ENCODE measurements around the gene SERPINE2. TPM values are rescaled to one million over a fixed set of nuclear protein-coding genes. Genes with fewer than 3 reads are reported as not detected.

Gene SERPINE2
- total RNA-seq, 1 experiment from 2014 or later, result 93.3 TPM

- H3K4me2 ChIP-seq (ENCODE audit: low read length), result peak overlapping the region; percentile 62
- no peaks in the 10 kb centered on the region for H3K79me2 ChIP-seq (ENCODE audit: insufficient read depth, low read length)
- no peaks in the 10 kb centered on the region for H4K20me1 ChIP-seq (ENCODE audit: insufficient read depth)
- H3K9ac ChIP-seq (ENCODE audit: low read length), result peak overlapping the region; percentile 22; the same call in 1 of the 2 replicates
- peak overlapping the region; percentile 88 for H2AFZ ChIP-seq (ENCODE audit: low read depth, low read length, poor library complexity, severe bottlenecking)
- ChIA-PET RAD21 (ENCODE audit: low non-redundant PET in 1 of 2, low total read pairs in 2 of 2, uncharacterized antibody in 2 of 2, unreplicated experiment in 2 of 2) (no interaction called here), CTCF (interaction anchor here (0.9 to 1.2 kb wide), 2 partner anchors 91 to 115 kb away, joined by 3 read pairs; no protein-coding TSS in a partner anchor), POLR2A (no interaction called here)
- peaks cover 21 to 34% of the 10 kb centered on the region in 2 experiments for H3K4me1 ChIP-seq (ENCODE audit: control insufficient read depth in 1 of 2, insufficient read depth in 2 of 2, low read length in 2 of 2)
- no TSS peak for BruUV-seq (replicated peaks)
- no peaks in the 10 kb centered on the region for H3K9me3 ChIP-seq (ENCODE audit: control insufficient read depth in 1 of 2, insufficient read depth in 1 of 2, low read depth in 1 of 2, low read length in 2 of 2)
- no peaks in the 10 kb centered on the region for H3K9me2 ChIP-seq (ENCODE audit: insufficient read depth)
- H3K27me3 ChIP-seq (ENCODE audit: insufficient read depth, low read length), result no peaks in the 10 kb centered on the region
- DNase-seq (ENCODE audit: low read depth, low spot score) (peak; percentile 56), ATAC-seq (peak; percentile 68)
- peak overlapping the region in 1 of 2 experiments; percentile 10; a peak in 2 of 4 replicates for H3K4me3 ChIP-seq (replicated peaks in 1 of 2; ENCODE audit: low read depth in 1 of 2, low read length in 2 of 2)
- intact Hi-C loops (cut with micrococcal nuclease), result loop anchor here (2.0 to 5.0 kb wide), 2 partner anchors 46 to 62 kb away; partner anchors contain the start of gene SERPINE2
- peak overlapping the region; percentile 62; the same call in 1 of the 2 replicates for H3K27ac ChIP-seq (ENCODE audit: low read depth, low read length)
- H3K36me3 ChIP-seq (ENCODE audit: control insufficient read depth in 1 of 2, insufficient read depth in 2 of 2, low read length in 2 of 2), result no peaks in the 10 kb centered on the region
- TF ChIP-seq CBX3 (IDR thresholded peaks at IDR 0.05; ENCODE audit: low read depth) (peak; percentile 59; the same call in 1 of the 2 replicates), SRF (IDR thresholded peaks at IDR 0.05; ENCODE audit: low read depth) (no peak), FOSL1 (IDR thresholded peaks at IDR 0.05; ENCODE audit: low read depth) (peak; percentile 81), MAX (IDR thresholded peaks at IDR 0.05) (0 out of 2 replicates have a peak, but pooled peaks have one; percentile 15), ZBTB33 (IDR thresholded peaks at IDR 0.05; ENCODE audit: extremely low read depth, insufficient replicate concordance, low read length) (no peak), JUND (IDR thresholded peaks at IDR 0.05) (peak; percentile 75), RAD21 (IDR thresholded peaks at IDR 0.05; ENCODE audit: low read depth) (peak; percentile 28; the same call in 1 of the 2 replicates), SP1 (IDR thresholded peaks at IDR 0.05; ENCODE audit: low read depth) (peak; percentile 66), CEBPB (IDR thresholded peaks at IDR 0.05; ENCODE audit: low read depth) (peak; percentile 32)
These were observed 46.2 kb upstream of the SERPINE2 start for GRCh38 chr2:224085246-224085645.

Measured in HCT116 (cell line).